HG03039 (cell line): ENCODE data around the gene PTPRR.
"Not testable (repeated sequence)": the region's sequence is repeated elsewhere in the genome, so short reads cannot be mapped to it uniquely, and the experiment has no call there.

ENCODE experiments used
- ATAC-seq: cut with Tn5 transposase; IDR thresholded peaks from one replicate; pipeline ENCODE4 v1.9.1; 2021; ENCODE audit warnings: mild to moderate bottlenecking, moderate library complexity; ENCODE audit not compliant: unreplicated experiment

The PTPRR gene

DNA sequence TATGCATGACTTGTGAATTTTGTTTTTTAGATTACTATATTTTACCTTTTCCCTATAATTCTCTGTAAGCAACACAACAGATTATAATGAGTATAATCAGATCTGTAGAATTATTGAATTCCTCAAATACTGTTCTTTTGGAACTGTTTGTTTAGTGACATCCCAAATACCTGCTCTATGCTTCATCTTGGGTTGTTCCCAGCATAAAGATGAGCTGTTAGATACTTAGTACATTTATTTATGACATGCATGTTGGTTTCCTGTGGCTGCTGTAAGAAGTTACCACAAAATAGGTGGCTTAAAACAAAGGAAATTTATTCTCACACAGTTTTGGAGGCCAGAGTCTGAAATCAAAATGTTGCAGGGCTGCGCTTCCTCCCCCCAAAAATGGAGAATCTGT lies 78.4 kb downstream of the PTPRR start:
- ATAC-seq = no peak

DNA sequence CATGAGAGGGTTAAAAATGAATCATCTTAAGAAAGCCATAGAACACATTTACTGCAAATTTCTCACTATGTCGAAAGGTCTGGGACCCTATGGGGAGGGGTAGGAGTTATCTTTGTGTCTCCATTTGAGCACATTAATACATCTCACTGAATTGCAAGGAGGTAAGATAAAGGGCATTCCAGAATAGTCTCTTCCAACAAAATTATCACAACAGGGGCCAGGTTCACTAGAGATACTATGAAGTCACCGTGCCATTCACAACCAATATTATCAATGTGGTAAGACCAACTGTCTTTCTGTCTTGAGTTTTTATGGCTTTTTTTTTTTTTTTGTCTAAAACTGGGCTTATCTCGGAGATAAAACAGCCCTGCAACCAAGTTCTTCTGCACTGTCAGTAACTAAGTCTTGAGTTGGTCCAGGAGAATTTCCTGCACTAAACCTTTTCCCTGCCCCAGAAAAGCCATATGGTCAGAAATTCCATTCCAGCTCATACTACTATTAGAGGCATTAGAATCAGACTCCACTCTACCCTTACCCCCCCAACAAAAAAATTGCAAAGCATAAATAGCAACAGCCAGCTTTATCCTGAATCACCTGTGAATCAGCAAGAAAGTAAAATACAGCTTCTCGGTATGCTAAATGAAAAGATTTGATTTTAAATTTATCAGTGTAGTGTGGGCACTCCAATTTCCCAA lies 79.7 kb downstream of the PTPRR start:
- ATAC-seq = no peak

DNA sequence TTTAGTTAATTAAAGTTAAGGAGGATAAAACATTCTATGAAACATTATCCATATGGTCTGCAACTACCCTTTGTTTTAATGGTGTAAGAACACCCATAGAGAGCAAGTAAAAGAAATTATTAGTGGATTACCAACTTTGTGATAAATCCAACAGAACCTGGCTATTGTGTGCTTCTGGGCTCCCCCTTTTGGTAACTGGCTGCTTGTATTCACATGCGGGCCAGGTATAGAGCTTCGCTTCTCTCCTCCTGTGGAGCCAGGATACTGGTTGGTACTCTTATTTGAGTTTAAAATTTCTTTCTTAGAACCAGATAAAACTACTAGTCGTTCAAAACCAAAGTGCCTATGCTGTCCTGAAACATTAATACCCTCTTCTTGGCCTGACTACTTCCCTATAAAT lies 81.0 kb downstream of the PTPRR start:
- no peak for ATAC-seq

DNA sequence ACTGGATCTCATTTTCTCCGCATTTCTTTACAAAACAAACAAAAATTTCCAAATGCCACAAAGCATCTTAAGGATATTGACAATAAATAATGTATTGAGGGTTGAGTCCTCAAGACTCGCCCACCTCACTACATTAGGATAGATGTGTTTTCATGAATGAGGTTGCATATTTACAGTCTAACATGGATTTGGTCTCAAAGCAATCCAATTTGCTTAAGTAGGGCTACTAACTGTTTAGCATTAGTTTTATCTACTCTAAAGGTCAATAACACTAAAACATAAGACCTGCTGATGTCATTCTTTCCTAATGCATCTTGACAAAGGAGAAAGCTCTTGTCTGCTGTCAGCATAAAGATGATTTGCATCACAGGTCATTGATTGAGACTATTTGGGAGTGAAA lies 82.4 kb downstream of the PTPRR start:
- ATAC-seq = no peak

DNA sequence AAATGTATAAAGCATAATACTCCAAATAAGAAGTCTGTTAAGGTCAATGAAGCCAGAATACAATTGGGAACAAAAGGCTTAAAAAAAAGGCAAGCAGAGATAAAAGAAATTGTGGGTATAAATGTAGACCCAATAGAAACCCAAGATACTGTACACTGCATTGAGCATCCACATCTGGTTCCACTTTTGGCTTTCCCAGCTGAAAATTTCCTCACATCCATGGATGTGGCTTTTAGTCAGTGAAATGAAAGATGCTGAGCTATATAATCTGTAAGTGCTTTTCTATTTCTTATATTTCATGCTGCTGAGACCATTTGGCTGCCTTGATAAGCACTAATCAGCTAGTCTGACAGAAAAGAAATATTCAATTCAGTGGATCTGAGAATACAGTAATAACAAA lies 83.5 kb downstream of the PTPRR start:
- ATAC-seq = no peak

DNA sequence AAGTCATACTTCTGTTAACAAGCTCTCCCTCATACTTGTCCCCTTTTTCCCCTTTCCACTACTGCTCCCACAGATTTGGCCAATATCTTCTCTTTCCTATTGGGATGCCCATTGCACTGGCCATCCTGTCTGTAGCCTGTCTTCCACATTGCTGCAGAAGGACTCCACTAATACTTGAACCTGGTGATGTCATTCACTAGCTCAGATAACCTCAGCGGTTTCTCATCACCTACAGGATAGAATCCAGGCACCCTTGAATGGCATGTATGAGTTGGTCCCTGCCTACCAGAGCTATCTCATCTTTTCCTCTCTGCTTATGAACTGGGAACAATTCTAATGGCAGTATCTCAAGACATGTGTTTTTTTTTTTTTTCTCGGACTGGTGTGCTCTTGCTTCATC lies 84.6 kb downstream of the PTPRR start:
- ATAC-seq = no peak

DNA sequence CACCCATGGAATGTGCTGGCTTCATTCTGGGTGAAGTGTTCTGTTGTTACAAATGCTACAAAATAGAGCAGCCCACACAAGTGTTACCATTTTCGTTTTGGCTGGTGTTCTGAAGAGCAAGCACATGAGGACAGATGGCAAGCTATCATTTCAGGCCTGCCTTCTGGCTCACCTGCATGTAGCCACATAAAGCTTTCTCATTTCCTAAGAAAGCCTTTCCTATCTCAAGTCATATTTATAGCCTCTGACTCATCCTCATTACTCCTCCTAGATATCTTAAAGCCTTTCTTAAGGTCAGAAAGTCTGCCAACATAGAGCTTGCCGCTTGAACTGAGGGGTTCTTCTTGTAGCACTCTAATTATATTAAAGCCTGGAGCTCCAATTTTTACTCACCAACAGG lies 89.0 kb downstream of the PTPRR start:
- no peak for ATAC-seq

DNA sequence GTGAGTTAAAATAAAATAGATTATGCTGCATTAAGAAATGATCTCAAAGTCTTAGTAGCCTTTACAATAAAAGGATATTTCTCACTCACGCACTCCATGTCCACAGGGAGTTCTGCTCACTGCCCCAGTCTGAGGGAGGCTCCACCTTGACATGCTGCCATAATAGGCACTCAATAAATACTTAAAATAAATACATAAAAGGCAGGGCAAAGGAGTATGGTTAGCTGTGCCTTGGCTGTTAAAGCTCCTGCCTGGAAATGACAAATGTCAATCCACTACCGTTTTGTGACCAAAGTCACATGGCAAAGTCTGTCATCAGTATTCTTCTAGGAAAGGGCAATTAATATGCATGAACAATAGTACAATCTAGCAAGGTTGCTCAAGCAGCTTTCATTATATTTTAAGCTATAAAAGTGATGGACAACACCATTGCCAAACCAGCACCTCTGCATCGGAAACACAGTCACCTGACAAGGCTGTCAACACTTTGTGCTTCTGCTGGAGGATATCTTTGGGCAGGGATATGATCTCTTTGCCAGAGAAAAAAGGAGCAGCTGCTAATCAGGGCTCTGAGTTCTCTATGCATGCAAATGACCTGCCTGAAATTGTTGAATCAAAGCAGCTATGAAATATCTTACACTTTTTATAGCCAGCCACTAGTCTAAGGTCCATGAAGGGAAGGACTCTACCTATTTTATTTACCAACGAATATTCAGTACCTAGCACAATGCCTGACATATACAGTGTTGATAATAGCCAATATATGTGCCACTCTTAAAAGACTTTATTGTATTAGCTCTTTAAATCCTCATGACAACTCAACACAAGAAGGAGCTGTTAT lies 90.1 kb downstream of the PTPRR start:
- no peak for ATAC-seq

DNA sequence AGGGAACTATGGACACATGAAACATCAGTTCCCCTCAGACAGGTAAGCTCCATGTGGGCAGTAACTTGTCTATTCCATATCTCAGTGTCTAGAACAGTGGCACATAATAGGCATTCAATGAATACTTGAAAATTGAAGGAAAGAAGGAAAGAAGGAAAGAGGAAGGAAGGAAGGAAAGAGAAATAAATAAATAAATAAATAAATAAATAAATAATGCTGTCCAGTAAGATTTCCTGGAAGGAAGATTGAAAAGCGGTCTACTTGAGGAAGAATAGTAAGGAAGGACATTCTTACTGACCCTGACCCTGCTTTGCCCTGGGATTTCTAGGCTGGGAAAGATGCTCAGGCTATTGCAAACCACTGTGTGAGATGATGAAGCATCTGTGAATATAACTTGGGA lies 91.5 kb downstream of the PTPRR start:
- no peak for ATAC-seq

DNA sequence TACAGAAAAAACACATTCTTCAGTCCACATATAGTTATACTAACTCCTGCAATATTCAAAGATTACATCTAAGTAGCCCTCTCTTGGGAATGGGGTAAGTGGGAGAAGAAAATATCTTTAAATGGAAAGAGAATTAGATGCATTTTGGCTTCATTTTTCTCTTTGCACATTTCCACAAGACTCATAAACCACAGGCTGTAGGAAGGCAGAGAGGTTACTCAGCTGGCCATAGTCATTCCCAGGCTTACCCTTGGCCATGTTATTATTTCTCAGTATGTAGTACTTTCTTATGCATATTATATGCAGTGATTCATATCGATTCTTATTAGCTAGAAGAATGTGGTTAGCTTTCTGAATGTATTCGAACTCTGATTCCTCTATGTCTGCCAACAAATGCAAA lies 92.2 kb downstream of the PTPRR start:
- no peak for ATAC-seq

DNA sequence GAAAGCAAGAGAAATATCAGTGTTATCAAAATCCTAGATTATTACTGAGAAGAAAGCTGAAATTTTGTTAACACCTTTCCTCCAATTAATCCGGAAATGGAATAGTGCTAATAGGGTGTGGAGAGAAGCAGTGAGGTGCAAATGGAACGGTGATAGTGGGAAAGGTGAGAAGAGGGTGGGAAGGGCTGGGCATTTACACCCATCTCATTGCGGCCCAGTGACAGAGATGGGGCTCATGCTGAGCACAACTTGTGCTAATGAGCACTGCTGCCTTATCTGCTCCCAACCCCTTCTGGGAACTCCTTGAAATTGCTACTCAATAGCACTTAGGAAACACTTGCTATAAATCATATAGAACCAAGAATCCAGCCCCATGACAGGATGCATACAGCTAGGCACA lies 94.4 kb downstream of the PTPRR start:
- no peak for ATAC-seq

DNA sequence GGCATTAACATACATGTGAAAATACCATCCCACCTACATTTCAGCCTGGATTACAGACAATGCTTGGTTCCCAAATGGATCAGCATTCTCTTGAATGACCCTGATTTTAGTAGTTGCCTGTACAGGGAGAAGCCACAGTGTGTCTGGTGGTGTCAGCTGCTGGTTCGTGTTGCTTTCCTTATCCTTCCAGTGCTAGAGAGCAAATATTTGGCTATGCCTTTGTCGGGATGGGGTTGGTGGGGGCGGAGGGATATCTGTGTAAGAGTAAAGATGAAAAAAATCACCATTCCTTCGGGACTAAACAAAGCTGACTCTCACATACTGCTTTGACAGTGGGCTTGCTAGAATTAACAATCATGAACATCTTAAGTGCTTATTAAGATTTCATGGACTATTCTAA lies 96.0 kb downstream of the PTPRR start:
- ATAC-seq = no peak

DNA sequence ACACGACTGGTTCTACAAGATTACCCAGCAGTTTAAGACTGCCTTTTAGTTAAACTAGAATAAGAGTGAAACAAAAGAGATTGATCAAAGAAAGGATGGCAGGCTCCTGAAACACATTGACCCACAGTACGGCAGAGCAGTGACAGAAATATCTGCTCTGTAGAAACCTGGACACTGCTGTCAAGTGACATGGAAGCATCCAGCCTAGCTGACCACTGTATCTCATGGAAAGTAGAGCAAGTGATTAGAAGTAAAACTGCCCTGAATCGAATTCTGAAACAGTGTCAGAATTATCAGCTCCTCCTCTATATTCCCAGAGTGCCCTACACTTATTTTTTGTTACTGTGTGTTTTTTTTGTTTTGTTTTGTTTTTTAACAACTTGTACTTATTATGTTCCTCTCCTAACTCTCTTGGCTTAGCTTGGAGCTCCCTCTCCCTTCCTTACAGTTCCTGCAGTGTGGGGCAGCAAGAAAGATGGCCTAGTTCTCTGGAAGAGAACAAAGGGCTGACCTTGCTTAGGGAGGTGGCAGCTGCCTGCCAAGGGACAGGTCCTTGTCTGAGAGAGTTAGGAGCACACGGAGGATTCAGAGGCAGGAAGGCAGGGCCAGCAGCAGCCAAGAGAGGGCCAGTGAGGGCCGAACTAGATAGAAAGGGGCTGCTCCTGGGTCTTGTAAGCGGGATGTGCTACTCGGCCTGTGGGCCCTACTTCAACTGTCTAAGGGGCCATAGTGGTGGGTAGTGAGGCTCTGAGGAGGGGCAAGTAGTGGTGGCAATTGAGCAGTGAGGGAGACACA lies 97.2 kb downstream of the PTPRR start:
- ATAC-seq = no peak

DNA sequence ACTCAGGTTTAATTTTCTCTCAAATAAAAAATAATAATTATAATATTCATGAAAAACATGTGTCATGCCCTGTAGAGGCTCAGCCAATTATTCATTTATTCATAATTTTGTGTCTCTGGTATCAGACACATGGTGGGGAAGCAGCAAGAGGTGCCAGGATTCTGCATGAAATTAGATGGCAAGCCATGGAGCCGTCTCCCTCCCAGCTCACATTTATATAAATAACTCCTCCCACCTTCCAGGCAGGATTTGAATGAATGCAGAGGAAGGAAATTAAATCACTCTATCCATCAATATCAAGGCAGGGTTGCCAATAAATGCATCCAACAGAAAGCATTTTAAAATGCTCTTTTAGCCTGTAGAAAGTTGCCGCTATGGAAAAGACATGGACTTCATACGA lies 98.1 kb downstream of the PTPRR start:
- no peak for ATAC-seq

DNA sequence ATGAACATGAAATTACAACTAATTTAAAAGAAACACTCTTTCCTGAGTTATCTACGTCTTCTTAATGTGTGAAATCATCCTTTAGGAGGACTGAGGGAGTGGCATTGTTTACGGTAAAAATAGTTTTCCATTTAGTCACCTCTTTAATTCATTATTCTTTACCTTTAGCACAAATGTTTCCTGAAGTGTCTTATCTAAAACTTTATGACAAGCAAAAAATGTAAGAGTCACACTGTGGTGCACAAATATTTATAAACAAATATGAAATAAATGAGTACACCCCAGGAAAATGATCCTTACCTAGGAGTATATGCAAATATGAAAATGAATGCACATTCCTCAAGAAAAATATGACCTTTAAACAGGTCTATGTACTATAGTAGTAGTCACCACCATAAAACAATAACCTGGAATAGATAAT lies 104.6 kb downstream of the PTPRR start:
- ATAC-seq = no peak

DNA sequence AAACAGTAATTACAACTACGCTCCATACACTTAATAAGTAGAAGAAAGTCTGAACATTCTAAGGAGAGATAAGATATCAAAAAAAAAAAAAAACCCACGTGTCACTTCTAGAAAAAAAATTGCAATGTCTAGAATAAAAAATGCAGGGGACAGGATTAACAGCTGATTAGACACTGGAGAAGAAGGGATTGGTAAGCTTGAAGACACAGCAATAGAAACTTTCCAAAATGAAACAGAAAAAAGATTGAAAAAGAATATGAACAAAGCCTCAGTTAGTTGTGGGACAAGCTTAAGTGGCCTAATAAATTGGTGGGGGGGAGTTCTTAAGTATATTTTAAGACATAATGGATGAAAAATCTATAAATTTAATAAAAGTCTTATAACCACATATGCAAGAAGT lies 105.5 kb downstream of the PTPRR start:
- no peak for ATAC-seq

DNA sequence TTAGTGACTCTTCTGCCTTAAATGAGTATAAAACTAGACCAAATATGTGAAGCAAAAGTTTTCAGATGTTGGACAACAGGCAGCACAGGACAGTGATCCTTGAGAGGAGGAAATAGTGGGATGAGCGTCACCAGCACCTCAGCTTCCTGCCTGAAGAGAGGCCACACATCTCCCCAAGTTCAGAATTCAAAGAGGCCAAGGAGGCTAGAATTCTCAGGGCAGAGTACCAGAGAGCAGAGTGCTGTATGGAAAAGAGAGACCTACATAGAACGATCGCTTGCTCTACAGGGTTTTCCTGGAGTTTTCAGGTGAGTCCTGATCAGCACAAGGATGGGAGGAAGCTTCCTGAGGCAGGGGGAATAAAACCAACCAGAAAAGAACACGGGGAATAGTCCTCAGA lies 107.0 kb downstream of the PTPRR start:
- no peak for ATAC-seq

DNA sequence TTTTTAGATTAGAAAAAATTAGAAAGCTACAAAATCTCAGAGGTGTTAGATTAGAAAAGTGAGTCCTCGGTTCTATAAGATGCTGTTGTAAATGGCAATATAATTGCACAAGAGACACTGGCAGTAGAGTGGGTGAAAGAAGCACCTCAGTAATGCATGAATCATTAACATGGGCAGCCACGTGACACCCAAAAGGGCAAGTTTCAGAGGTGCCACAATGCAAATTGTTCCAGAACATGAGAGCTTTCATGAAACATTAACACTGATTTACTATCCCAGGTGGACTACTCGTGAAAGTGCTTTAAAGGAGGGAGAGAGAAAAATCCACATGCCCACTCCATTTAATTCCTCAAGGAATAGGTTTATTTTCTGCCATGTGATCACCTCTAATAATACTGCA lies 108.4 kb downstream of the PTPRR start:
- ATAC-seq = no peak

DNA sequence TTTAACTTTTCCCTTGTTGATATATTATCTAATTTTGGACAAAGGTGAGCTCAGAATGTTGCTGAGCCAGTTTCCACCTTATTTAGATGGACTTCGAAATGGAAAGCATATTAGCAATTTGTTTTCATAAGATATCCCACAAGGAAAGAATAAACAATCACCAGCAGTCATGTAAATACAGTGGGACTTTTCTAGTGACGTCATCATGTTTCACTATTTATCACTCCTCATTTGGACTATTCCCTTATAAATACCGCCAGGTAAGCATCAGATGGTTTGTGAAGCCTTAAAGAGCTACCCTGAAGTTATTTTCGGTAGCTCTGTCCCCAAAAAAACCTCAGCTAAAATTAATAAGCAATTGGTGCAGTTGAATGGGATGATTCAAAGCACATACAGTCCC lies 110.7 kb downstream of the PTPRR start:
- ATAC-seq = no peak

DNA sequence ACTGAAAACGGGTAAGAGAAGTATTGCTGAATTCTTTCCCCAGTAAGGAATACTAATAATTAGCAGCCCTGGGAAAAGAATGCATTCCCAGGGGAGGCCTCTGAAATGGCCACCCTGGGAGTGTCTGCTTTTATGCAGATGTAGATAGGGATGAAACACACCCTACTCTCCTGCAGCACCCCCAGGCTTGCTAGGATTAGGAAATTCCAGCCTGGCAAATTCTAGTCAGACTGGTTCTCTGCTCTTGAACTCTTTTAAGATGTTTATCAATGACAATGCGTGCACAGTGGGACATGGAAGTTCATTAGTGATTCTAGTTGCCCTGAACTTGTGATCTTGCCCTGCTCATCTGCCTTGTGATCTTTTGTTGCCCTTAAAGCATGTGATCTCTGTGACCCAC lies 112.5 kb downstream of the PTPRR start:
- not testable (repeated sequence) for ATAC-seq

DNA sequence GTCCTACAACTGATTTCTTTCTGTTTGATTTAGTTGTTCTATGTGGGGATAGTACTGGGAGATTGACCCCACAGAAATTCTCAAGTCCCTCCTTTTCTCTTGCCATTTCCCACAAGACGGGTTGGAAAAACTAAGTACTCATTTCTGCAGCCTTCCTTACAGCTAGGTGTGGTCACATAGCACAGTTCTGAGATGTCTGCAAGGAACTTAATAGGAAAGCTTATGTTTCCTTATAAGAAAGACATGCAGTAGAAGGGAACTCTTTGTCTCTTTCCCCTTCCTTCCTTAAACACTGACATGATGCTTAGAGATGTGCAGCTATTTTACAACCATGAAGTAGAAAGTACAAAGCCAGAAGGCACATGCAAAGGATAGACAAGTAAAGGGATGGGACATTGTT lies 113.7 kb downstream of the PTPRR start:
- ATAC-seq = no peak

DNA sequence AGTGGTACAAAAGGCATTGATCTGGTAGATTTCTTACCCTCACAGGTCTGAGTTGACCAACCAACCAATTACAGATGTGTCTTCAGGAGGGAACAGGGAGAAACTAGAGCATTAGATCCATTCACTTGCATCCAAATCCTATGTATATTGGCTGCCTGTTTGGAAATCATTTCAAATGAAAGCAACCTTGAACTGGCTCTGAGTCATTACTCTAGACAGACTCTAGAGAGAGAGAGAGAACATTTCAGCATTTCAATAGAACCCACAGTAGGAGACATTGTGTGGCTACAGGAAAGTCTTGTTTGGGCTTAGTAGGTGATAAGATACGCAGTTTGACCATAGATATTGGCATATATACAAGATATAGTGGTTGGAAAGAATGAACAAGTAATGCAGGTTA lies 114.5 kb downstream of the PTPRR start:
- ATAC-seq = no peak
